ENCODE measurements around the gene CREB5.

DNA sequence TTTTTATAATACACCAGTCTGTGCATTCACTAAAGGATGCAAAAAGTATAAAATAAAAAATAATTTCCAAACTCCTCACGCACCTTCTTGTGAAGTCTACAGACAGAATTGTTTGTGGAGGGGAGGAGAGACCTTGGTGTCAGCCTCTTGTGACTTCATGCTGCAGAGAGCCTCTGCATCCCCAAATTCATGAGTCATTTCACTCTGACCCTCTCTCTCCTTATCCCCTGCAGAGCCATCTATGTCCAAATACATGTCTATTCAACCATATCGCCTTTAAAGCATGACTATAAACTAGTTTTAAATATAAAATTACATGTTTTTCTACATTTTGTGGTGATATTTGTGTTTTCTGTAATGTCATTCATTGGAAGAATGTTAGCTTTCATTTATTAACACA, 6.0 kb downstream of the CREB5 start:
- TF ChIP-seq, protein P1, sequence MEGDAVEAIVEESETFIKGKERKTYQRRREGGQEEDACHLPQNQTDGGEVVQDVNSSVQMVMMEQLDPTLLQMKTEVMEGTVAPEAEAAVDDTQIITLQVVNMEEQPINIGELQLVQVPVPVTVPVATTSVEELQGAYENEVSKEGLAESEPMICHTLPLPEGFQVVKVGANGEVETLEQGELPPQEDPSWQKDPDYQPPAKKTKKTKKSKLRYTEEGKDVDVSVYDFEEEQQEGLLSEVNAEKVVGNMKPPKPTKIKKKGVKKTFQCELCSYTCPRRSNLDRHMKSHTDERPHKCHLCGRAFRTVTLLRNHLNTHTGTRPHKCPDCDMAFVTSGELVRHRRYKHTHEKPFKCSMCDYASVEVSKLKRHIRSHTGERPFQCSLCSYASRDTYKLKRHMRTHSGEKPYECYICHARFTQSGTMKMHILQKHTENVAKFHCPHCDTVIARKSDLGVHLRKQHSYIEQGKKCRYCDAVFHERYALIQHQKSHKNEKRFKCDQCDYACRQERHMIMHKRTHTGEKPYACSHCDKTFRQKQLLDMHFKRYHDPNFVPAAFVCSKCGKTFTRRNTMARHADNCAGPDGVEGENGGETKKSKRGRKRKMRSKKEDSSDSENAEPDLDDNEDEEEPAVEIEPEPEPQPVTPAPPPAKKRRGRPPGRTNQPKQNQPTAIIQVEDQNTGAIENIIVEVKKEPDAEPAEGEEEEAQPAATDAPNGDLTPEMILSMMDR (IDR thresholded peaks at IDR 0.05), result no peak
- TF ChIP-seq EP300 (IDR thresholded peaks at IDR 0.05), result no peak
- TF ChIP-seq POLR2A (IDR thresholded peaks at IDR 0.05), result no peak

Data from ovary (tissue), 3 donors.